IPS-NIHi7 (cell line): ENCODE data around the gene HVCN1.
"Not testable (repeated sequence)": the region's sequence is repeated elsewhere in the genome, so short reads cannot be mapped to it uniquely, and the experiment has no call there.

Experiments used
- DNase-seq: peaks from one replicate; pipeline ENCODE4 v3.0.0; 2012; ENCODE audit warnings: mixed read lengths; ENCODE audit errors: extremely low spot score

The HVCN1 gene

GRCh38 chr12:110688446-110689280 is at the start of gene HVCN1:
Gene HVCN1, minus strand, starts transcription at chr12:110689115. Its CDS starts 5,870 bp downstream, at chr12:110683245.
- peak; percentile 93 for DNase-seq

- DNase-seq = no peak
These were observed 48.6 kb upstream of the HVCN1 start for GRCh38 chr12:110737532-110737931.

GRCh38 chr12:110737016-110737415 is 48.1 kb upstream of the HVCN1 start:
- not testable (repeated sequence) for DNase-seq

GRCh38 chr12:110733900-110734299 is 45.0 kb upstream of the HVCN1 start:
- no peak for DNase-seq

- no peak for DNase-seq
These were observed 44.3 kb upstream of the HVCN1 start for GRCh38 chr12:110733089-110733715.

GRCh38 chr12:110732572-110732971 is 43.7 kb upstream of the HVCN1 start:
- DNase-seq = no peak

GRCh38 chr12:110731479-110731878 is 42.6 kb upstream of the HVCN1 start:
- DNase-seq = no peak

- no peak for DNase-seq
These were observed 39.7 kb upstream of the HVCN1 start for GRCh38 chr12:110728628-110729027.

- no peak for DNase-seq
These were observed 37.9 kb upstream of the HVCN1 start for GRCh38 chr12:110726708-110727369.

- no peak for DNase-seq
These were observed 37.1 kb upstream of the HVCN1 start for GRCh38 chr12:110726028-110726427.

GRCh38 chr12:110725267-110725666 is 36.4 kb upstream of the HVCN1 start:
- no peak for DNase-seq

- DNase-seq = not testable (repeated sequence)
These were observed 34.0 kb upstream of the HVCN1 start for GRCh38 chr12:110722892-110723291.

- no peak for DNase-seq
These were observed 32.7 kb upstream of the HVCN1 start for GRCh38 chr12:110721570-110721969.

- DNase-seq = no peak
These were observed 31.6 kb upstream of the HVCN1 start for GRCh38 chr12:110720516-110720915.

- DNase-seq = no peak
These were observed 29.4 kb upstream of the HVCN1 start for GRCh38 chr12:110718222-110718908.

GRCh38 chr12:110717037-110717436 is 28.1 kb upstream of the HVCN1 start:
- DNase-seq = no peak

- DNase-seq = no peak
These were observed 20.0 kb upstream of the HVCN1 start for GRCh38 chr12:110708917-110709316.

GRCh38 chr12:110705309-110705708 is 16.4 kb upstream of the HVCN1 start:
- no peak for DNase-seq

GRCh38 chr12:110704750-110705149 is 15.8 kb upstream of the HVCN1 start:
- peak; percentile 51 for DNase-seq

- no peak for DNase-seq
These were observed 15.3 kb upstream of the HVCN1 start for GRCh38 chr12:110704231-110704630.

GRCh38 chr12:110702081-110702480 is 13.2 kb upstream of the HVCN1 start:
- no peak for DNase-seq
